HepG2 (cell line): ENCODE measurements around the gene FN1. TPM values are rescaled to one million over a fixed set of nuclear protein-coding genes. Genes with fewer than 3 reads are reported as not detected.
"Not testable (repeated sequence)": the region's sequence is repeated elsewhere in the genome, so short reads cannot be mapped to it uniquely, and the experiment has no call there.

Experiments used
- ATAC-seq: fragments of 200-7000 bp; cut with Tn5 transposase; 3 replicates; pipeline ENCODE4 v1.9.1; 2020; ENCODE audit warnings: mild to moderate bottlenecking, moderate library complexity
- BruUV-seq: library from RNA; stranded (reverse); fragments of 400-500 nt; replicated peaks from 2 replicates; lab custom pipeline; 2021; lab: Mats Ljungman, UMichigan
- CTCF ChIA-PET: fragments of 300-600 bp; formaldehyde crosslinking; extraction: SDS; loops from one replicate; lab custom pipeline; 2021; ENCODE audit warnings: low total read pairs, inconsistent platforms, low intra/inter-chr PET ratio; lab: Yijun Ruan, JAX
- POLR2A ChIA-PET: fragments of 350-600 bp; sonication (Branson Sonifier 250); formaldehyde crosslinking; loops from one replicate; lab custom pipeline; 2020; ENCODE audit warnings: antibody characterized with exemption, inconsistent platforms; lab: Yijun Ruan, JAX
- DNase-seq: peaks from one replicate; pipeline ENCODE4 v3.0.0-alpha.2; 2015; ENCODE audit warnings: low spot score
- FAIRE-seq: peaks from 3 replicates; lab custom pipeline; 2011; peaks lifted over from hg19 to GRCh38; lab: Jason Lieb, UNC
- H2AFZ ChIP-seq: one replicate; pipeline ENCODE4 v1.6.1; 2011; ENCODE audit warnings: low read length, inconsistent platforms
- H3K27ac ChIP-seq: fragments of 300-600 bp; 3 replicates; pipeline ENCODE4 v1.8.0; 2011; ENCODE audit warnings: mixed run types, mild to moderate bottlenecking, mixed read lengths, low read length, inconsistent platforms; ENCODE audit not compliant: insufficient read depth; ENCODE audit errors: extremely low read length
- H3K27me3 ChIP-seq, 2 experiments: fragments of 200-600 bp in 1 of 2; 2 replicates in 1 of 2; 3 replicates in 1 of 2; pipeline versions ENCODE4 v1.6.0 to v1.8.0; 2011; ENCODE audit warnings: low read length in 2 of 2, mild to moderate bottlenecking in 2 of 2, moderate library complexity in 2 of 2, inconsistent platforms in 1 of 2; ENCODE audit not compliant: insufficient read depth in 2 of 2, control insufficient read depth in 1 of 2
- H3K36me3 ChIP-seq, 2 experiments: fragments of 200-600 bp in 1 of 2; replicated peaks in 1 of 2; 2 replicates in 1 of 2; 3 replicates in 1 of 2; pipeline versions ENCODE4 v1.5.1 to v1.8.0; 2011; ENCODE audit warnings: low read length in 2 of 2, inconsistent platforms in 1 of 2; ENCODE audit not compliant: insufficient read depth in 2 of 2, control insufficient read depth in 1 of 2
- H3K4me1 ChIP-seq: 2 replicates; pipeline ENCODE4 v1.5.1; 2012; ENCODE audit warnings: low read length, inconsistent platforms; ENCODE audit not compliant: insufficient read depth
- H3K4me2 ChIP-seq: 2 replicates; pipeline ENCODE4 v1.6.0; 2011; ENCODE audit warnings: low read depth, low read length, inconsistent platforms
- H3K4me3 ChIP-seq, 3 experiments: fragments of 200-600 bp in 1 of 3; sonication (generic), shearing (Covaris generic) in 1 of 3; replicated peaks in 1 of 3; 2 replicates each; pipeline ENCODE4 v1.5.1; 2011 to 2016; ENCODE audit warnings: low read length in 3 of 3, inconsistent platforms in 2 of 3, low read depth in 2 of 3, mild to moderate bottlenecking in 2 of 3, control low read depth in 1 of 3, mixed read lengths in 1 of 3; ENCODE audit not compliant: insufficient read depth in 1 of 3
- H3K79me2 ChIP-seq: one replicate; pipeline ENCODE4 v1.6.1; 2011; ENCODE audit warnings: low read length, inconsistent platforms; ENCODE audit not compliant: insufficient read depth
- H3K9ac ChIP-seq: 2 replicates; pipeline ENCODE4 v1.6.0; 2011; ENCODE audit warnings: mild to moderate bottlenecking, low read depth, low read length, inconsistent platforms; ENCODE audit not compliant: insufficient read depth
- H3K9me3 ChIP-seq: 2 replicates; pipeline ENCODE4 v1.5.1; 2012; ENCODE audit warnings: mild to moderate bottlenecking, low read length
- H4K20me1 ChIP-seq: 2 replicates; pipeline ENCODE4 v1.6.0; 2011; ENCODE audit warnings: inconsistent platforms, mild to moderate bottlenecking, low read length, moderate library complexity; ENCODE audit not compliant: insufficient read depth
- AFF4 ChIP-seq: sonication (generic); formaldehyde crosslinking; IDR thresholded peaks from 2 replicates; pipeline ENCODE4 v1.4.0; 2020; ENCODE audit warnings: missing genetic modification reagents
- AGO2 ChIP-seq: fragments of 200-400 bp; formaldehyde crosslinking; optimal IDR thresholded peaks from 2 replicates; pipeline ENCODE3; 2017; ENCODE audit warnings: mild to moderate bottlenecking, low read depth, low read length, moderate library complexity
- ATF7-NPFF ChIP-seq: sonication (generic); formaldehyde crosslinking; IDR thresholded peaks from 2 replicates; pipeline ENCODE4 v1.8.1; 2023; ENCODE audit warnings: mild to moderate bottlenecking, low read depth, missing genetic modification reagents, moderate library complexity
- LCORL ChIP-seq, 2 experiments: fragments of 450-650 bp in 1 of 2; sonication (generic) in 1 of 2; formaldehyde crosslinking in 1 of 2; IDR thresholded peaks; 2 replicates each; pipeline versions ENCODE4 v1.5.0 to v1.6.1; 2017 to 2020; ENCODE audit warnings: antibody characterized with exemption in 1 of 2, missing genetic modification reagents in 1 of 2
- NONO ChIP-seq, 2 experiments: fragments of 450-650 bp in 1 of 2; sonication (generic) in 1 of 2; formaldehyde crosslinking in 1 of 2; IDR thresholded peaks in 1 of 2; conservative IDR thresholded peaks in 1 of 2; 2 replicates each; pipeline versions ENCODE4 v1.6.1 to v1.8.0; 2017 to 2022; ENCODE audit warnings: mild to moderate bottlenecking in 1 of 2, missing genetic modification reagents in 1 of 2, moderate library complexity in 1 of 2
- PAF1 ChIP-seq: IDR thresholded peaks from 2 replicates; pipeline ENCODE4 v1.6.1; 2016; ENCODE audit warnings: missing genetic modification reagents, missing compliant biosample characterization
- POLR2A ChIP-seq, 2 experiments: IDR thresholded peaks; 2 replicates each; pipeline ENCODE4 v1.6.1; 2011; ENCODE audit warnings: low read depth in 2 of 2, low read length in 2 of 2, mild to moderate bottlenecking in 1 of 2, moderate library complexity in 1 of 2; ENCODE audit not compliant: insufficient read depth in 1 of 2
- POLR2AphosphoS5 ChIP-seq: IDR thresholded peaks from 2 replicates; pipeline ENCODE4 v1.6.1; 2012; ENCODE audit warnings: low read depth, low read length
- POLR2G ChIP-seq: fragments of 200-400 bp; formaldehyde crosslinking; IDR thresholded peaks from 2 replicates; pipeline ENCODE4 v1.6.1; 2018; ENCODE audit warnings: mild to moderate bottlenecking, low read depth, low read length, moderate library complexity
- RBFOX2 ChIP-seq: fragments of 200-400 bp; formaldehyde crosslinking; IDR thresholded peaks from 2 replicates; pipeline ENCODE4 v1.6.1; 2017; ENCODE audit warnings: low read depth, mild to moderate bottlenecking, low read length
- RBM22 ChIP-seq: fragments of 200-400 bp; formaldehyde crosslinking; optimal IDR thresholded peaks from 2 replicates; pipeline ENCODE3; 2017; ENCODE audit warnings: mild to moderate bottlenecking, low read length, moderate library complexity
- SALL1 ChIP-seq: sonication (generic); formaldehyde crosslinking; IDR thresholded peaks from 2 replicates; pipeline ENCODE4 v1.8.0; 2022; ENCODE audit warnings: mild to moderate bottlenecking, missing genetic modification reagents
- SRSF4 ChIP-seq: fragments of 200-400 bp; formaldehyde crosslinking; IDR thresholded peaks from one replicate; pipeline ENCODE4 v1.6.1; 2018; ENCODE audit warnings: mild to moderate bottlenecking, low read depth, low read length, moderate library complexity; ENCODE audit not compliant: poor library complexity, severe bottlenecking
- SSRP1 ChIP-seq: IDR thresholded peaks from 2 replicates; pipeline ENCODE4 v1.6.1; 2016; ENCODE audit warnings: control low read depth
- ZBTB20 ChIP-seq: sonication (generic); formaldehyde crosslinking; IDR thresholded peaks from 2 replicates; pipeline ENCODE4 v1.8.1; 2023; ENCODE audit warnings: missing genetic modification reagents, low read depth, mild to moderate bottlenecking, borderline replicate concordance
- ZNF362 ChIP-seq: sonication (generic); formaldehyde crosslinking; IDR thresholded peaks from 2 replicates; pipeline ENCODE4 v1.4.0; 2020; ENCODE audit warnings: missing genetic modification reagents, mild to moderate bottlenecking, borderline replicate concordance
- WGBS: methylation state at CpG from one replicate; pipeline ENCODE4 v1.1.6; 2017; ENCODE audit warnings: low lambda C conversion rate; 5-methylcytosine and 5-hydroxymethylcytosine counted together
- in situ Hi-C: cut with HindIII; loops from 2 replicates; pipeline ENCODE4 v1.10.0; 2017; ENCODE audit warnings: low pct_unique_long_range_greater_than_20kb; ENCODE audit not compliant: extremely low pct_ligation_motif_present
- intact Hi-C: fragments of 100-400 bp; cut with micrococcal nuclease; formaldehyde crosslinking; loops from one replicate; pipeline ENCODE4 v1.10.0; 2022; ENCODE audit not compliant: unreplicated experiment
- polyA plus RNA-seq, 8 experiments: library from polyadenylated mRNA; depleted of rRNA in 3 of 8; stranded (reverse) in 7 of 8; unstranded in 1 of 8; fragments of >200 nt; fragmentation: Illumina TruSeq in 4 of 8; extraction: Trizol in 4 of 8; gene quantifications; 2 replicates each; pipeline versions ENCODE4 v1.2.1 to v1.2.3, GENCODE V29; 2011 to 2016; ENCODE audit warnings: low read depth in 4 of 8, missing spikeins in 1 of 8, mixed read lengths in 1 of 8; ENCODE audit not compliant: insufficient read depth in 1 of 8
- total RNA-seq, 5 experiments: library from RNA; depleted of rRNA; stranded (reverse); fragments of >200 nt; fragmentation: Illumina TruSeq; extraction: Trizol; gene quantifications; 2 replicates each; pipeline ENCODE4 v1.2.3, GENCODE V29; 2016; ENCODE audit warnings: low read depth in 1 of 5

Gene FN1
- total and polyA plus RNA-seq, 2 of the 13 experiments (the other 11 are each of a cell fraction or from before 2014, with no cell fraction given) = 1,847 to 6,471 TPM

- H3K27ac ChIP-seq = peak overlapping the region; percentile 3
- in situ Hi-C loops = not testable (repeated sequence)
Measured at GRCh38 chr2:215410181-215410931, 25.5 kb downstream of the FN1 start.

More at GRCh38 chr2:215410181-215410931, 25.5 kb downstream of the FN1 start:
- BruUV-seq; H3K27me3 ChIP-seq; H3K79me2 ChIP-seq; H3K9me3 ChIP-seq; H2AFZ ChIP-seq; H3K4me2 ChIP-seq; H3K9ac ChIP-seq; CTCF ChIA-PET; H3K4me3 ChIP-seq; H4K20me1 ChIP-seq; intact Hi-C loops; FAIRE-seq; DNase-seq; ATAC-seq; TF ChIP-seq NONO, LCORL (IDR thresholded peaks at IDR 0.05): not testable (repeated sequence)
- TF ChIP-seq ZNF362 (CRISPR knock-in tag) (0 out of 2 replicates have a peak, but pooled peaks have one; percentile 19), PAF1 (peak; percentile 91; the same call in 1 of the 2 replicates), NONO (CRISPR knock-in tag; conservative IDR thresholded peaks at IDR 0.05) (peak; percentile 46; the same call in 1 of the 2 replicates), ZBTB20 (CRISPR knock-in tag) (0 out of 2 replicates have a peak, but pooled peaks have one; percentile 8), SRSF4 (peak; percentile 10), SALL1 (CRISPR knock-in tag) (0 out of 2 replicates have a peak, but pooled peaks have one; percentile 24), POLR2AphosphoS5 (peak; percentile 27; the same call in 1 of the 2 replicates), LCORL (CRISPR knock-in tag; IDR thresholded peaks at IDR 0.05) (0 out of 2 replicates have a peak, but pooled peaks have one; percentile 1), AGO2 (peak; percentile 24), ATF7-NPFF (CRISPR knock-in tag) (0 out of 2 replicates have a peak, but pooled peaks have one; percentile 55), SSRP1 (CRISPR knock-in tag) (peak; percentile 23; the same call in 1 of the 2 replicates), AFF4 (CRISPR knock-in tag) (peak; percentile 76; the same call in 1 of the 2 replicates), POLR2A (IDR thresholded peaks at IDR 0.05; ENCODE audit: insufficient read depth in 1 of 2, low read depth in 2 of 2, low read length in 2 of 2) (peak in 1 of 2 experiments; percentile 22; a peak in 2 of 4 replicates), RBM22 (peak; percentile 95), RBFOX2 (peak; percentile 70), POLR2G (peak; percentile 70)
- H3K4me1 ChIP-seq = peaks cover 64% of the 10 kb centered on the region
- H3K36me3 ChIP-seq = peaks cover 50 to 88% of the 10 kb centered on the region in 2 experiments
- POLR2A ChIA-PET = interaction anchor here (1.0 to 2.5 kb wide), 7 partner anchors 9 to 384 kb away, joined by 3 to 12 read pairs (median 5); partner anchors contain the start of gene ATIC
- WGBS = 95% methylated on average over 13 of the region's 13 CpGs
